SU-DHL-6 (cell line): ENCODE data around the gene PLB1.

Experiments used
- H2AFZ ChIP-seq: fragments of 200-600 bp; sonication (generic); 2 replicates; pipeline ENCODE4 v1.6.1; 2014; ENCODE audit warnings: low read depth, mild to moderate bottlenecking, moderate library complexity, mixed read lengths, antibody characterized with exemption, low read length; ENCODE audit not compliant: severe bottlenecking
- H3F3A ChIP-seq: fragments of 200-600 bp; shearing (Covaris generic); 2 replicates; pipeline ENCODE4 v1.6.0; 2016; ENCODE audit warnings: antibody characterized with exemption, mild to moderate bottlenecking; ENCODE audit not compliant: insufficient read depth
- H3K27ac ChIP-seq: fragments of 200-600 bp; sonication (generic); 2 replicates; pipeline ENCODE4 v1.5.1; 2016; ENCODE audit warnings: low read depth, mild to moderate bottlenecking, low read length, moderate library complexity, mixed read lengths
- H3K27me3 ChIP-seq: fragments of 200-600 bp; sonication (generic), shearing (Covaris generic); 2 replicates; pipeline ENCODE4 v1.6.0; 2014; ENCODE audit warnings: mild to moderate bottlenecking, low read length
- H3K36me3 ChIP-seq: fragments of 200-600 bp; sonication (generic); 2 replicates; pipeline ENCODE4 v1.6.1; 2014; ENCODE audit warnings: mild to moderate bottlenecking, low read length, mixed read lengths
- H3K4me2 ChIP-seq: fragments of 300-600, 200-600 bp; shearing (Covaris generic), sonication (generic); 2 replicates; pipeline ENCODE4 v1.6.0; 2014; ENCODE audit warnings: low read length, low read depth, mild to moderate bottlenecking; ENCODE audit not compliant: poor library complexity, severe bottlenecking
- H3K4me3 ChIP-seq: fragments of 200-600 bp; sonication (generic); 2 replicates; pipeline ENCODE4 v1.5.1; 2014; ENCODE audit warnings: antibody characterized with exemption, low read length, mild to moderate bottlenecking, mixed read lengths; ENCODE audit not compliant: insufficient read depth, poor library complexity, severe bottlenecking
- H3K79me2 ChIP-seq: fragments of 200-600 bp; sonication (generic); 2 replicates; pipeline ENCODE4 v1.6.1; 2014; ENCODE audit warnings: mild to moderate bottlenecking, low read length, moderate library complexity; ENCODE audit not compliant: insufficient read depth
- H3K9ac ChIP-seq: fragments of 200-600 bp; sonication (generic); 2 replicates; pipeline ENCODE4 v1.7.0; 2014; ENCODE audit warnings: mild to moderate bottlenecking, low read length
- H3K9me2 ChIP-seq: fragments of 200-600 bp; sonication (generic); replicated peaks from 2 replicates; pipeline ENCODE4 v1.6.1; 2014; ENCODE audit warnings: low read length; ENCODE audit not compliant: insufficient read depth
- H3K9me3 ChIP-seq: fragments of 200-600 bp; sonication (generic); 2 replicates; pipeline ENCODE4 v1.6.1; 2014; ENCODE audit warnings: low read length, mixed read lengths; ENCODE audit not compliant: insufficient read depth
- H4K20me1 ChIP-seq: fragments of 200-600 bp; sonication (generic); 2 replicates; pipeline ENCODE4 v1.6.1; 2014; ENCODE audit warnings: low read depth, mild to moderate bottlenecking, antibody characterized with exemption, low read length, moderate library complexity, mixed read lengths
- CTCF ChIP-seq: fragments of 200-600 bp; sonication (generic); IDR thresholded peaks from one replicate; pipeline ENCODE4 v1.5.1; 2017; ENCODE audit warnings: antibody characterized with exemption, mild to moderate bottlenecking, low read length, moderate library complexity; ENCODE audit not compliant: insufficient read depth, poor library complexity, severe bottlenecking
- EZH2phosphoT487 ChIP-seq: fragments of 200-600 bp; sonication (generic), shearing (Covaris generic); conservative IDR thresholded peaks from 2 replicates; pipeline ENCODE4 v1.6.1; 2018; ENCODE audit warnings: mild to moderate bottlenecking, antibody characterized with exemption, low read length, moderate library complexity, mixed read lengths

PLB1 gene

GRCh38 chr2:28528206-28528605 is 32.3 kb downstream of the PLB1 start:
- no peaks in the 10 kb centered on the region for H3K79me2 ChIP-seq
- H3K4me3 ChIP-seq: no peak overlapping the region
- no peaks in the 10 kb centered on the region for H3K36me3 ChIP-seq
- H3K4me2 ChIP-seq: no peak overlapping the region
- H2AFZ ChIP-seq: no peak overlapping the region
- no peak for TF ChIP-seq CTCF
- TF ChIP-seq EZH2phosphoT487: no peak
- no peaks in the 10 kb centered on the region for H3K9me2 ChIP-seq
- no peaks in the 10 kb centered on the region for H3F3A ChIP-seq
- no peak overlapping the region for H3K27ac ChIP-seq
- H3K9me3 ChIP-seq: no peaks in the 10 kb centered on the region
- H3K9ac ChIP-seq: no peak overlapping the region
- no peaks in the 10 kb centered on the region for H3K27me3 ChIP-seq
- H4K20me1 ChIP-seq: no peaks in the 10 kb centered on the region

GRCh38 chr2:28530782-28531181 is 34.9 kb downstream of the PLB1 start:
- Histone ChIP-seq H3K4me2 (no peak overlapping the region), H3K36me3 (no peaks in the 10 kb centered on the region), H3K79me2 (no peaks in the 10 kb centered on the region), H3K9ac (no peak overlapping the region), H2AFZ (no peak overlapping the region), H3K4me3 (no peak overlapping the region), H3F3A (no peaks in the 10 kb centered on the region), H3K9me2 (no peaks in the 10 kb centered on the region), H3K27ac (no peak overlapping the region), H4K20me1 (no peaks in the 10 kb centered on the region), H3K27me3 (no peaks in the 10 kb centered on the region), H3K9me3 (no peaks in the 10 kb centered on the region)
- TF ChIP-seq EZH2phosphoT487 (no peak), CTCF (no peak)

- Histone ChIP-seq H3K4me3 (no peak overlapping the region), H3K27ac (no peak overlapping the region), H3K36me3 (no peaks in the 10 kb centered on the region), H3K4me2 (no peak overlapping the region), H3K79me2 (no peaks in the 10 kb centered on the region), H3K9me2 (no peaks in the 10 kb centered on the region), H2AFZ (no peak overlapping the region), H4K20me1 (no peaks in the 10 kb centered on the region), H3F3A (no peaks in the 10 kb centered on the region), H3K27me3 (no peaks in the 10 kb centered on the region), H3K9me3 (no peaks in the 10 kb centered on the region), H3K9ac (no peak overlapping the region)
- no peak for TF ChIP-seq CTCF
- TF ChIP-seq EZH2phosphoT487: no peak
These were observed 36.5 kb downstream of the PLB1 start for GRCh38 chr2:28532399-28532798.
